ENCODE data around the gene TSNAX. TPM values are rescaled to one million over a fixed set of nuclear protein-coding genes. Genes with fewer than 3 reads are reported as not detected.

Gene TSNAX
- total and polyA plus RNA-seq, 4 donors, result 12.8 to 25.4 (median 19.6) TPM

DNA sequence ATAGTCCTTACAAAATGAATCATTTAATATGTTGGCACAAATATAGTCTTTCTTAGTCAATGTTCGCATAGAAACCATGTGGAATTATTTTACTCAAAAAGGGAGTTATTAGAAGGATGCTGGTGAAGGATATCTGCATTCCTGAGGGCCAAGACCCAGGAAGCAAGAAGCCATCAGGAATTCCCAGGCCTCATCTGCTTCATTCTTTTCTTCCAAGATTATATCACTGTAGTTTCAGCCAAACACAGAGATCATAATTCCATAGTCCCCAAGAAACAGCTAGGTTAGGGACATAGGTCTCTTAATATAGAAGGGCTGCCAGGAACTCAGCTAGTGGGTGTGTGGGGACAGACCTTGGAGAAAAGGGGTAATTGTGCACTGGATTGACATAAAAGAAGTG, 69.5 kb downstream of the TSNAX start:
- WGBS, result 97% methylated on average over 1 of the region's 1 CpG
- H3K27ac ChIP-seq (ENCODE audit: low read depth in 1 of 2, low read length in 2 of 2), result no peak overlapping the region
- H3K4me3 ChIP-seq (ENCODE audit: low read depth in 1 of 3, low read length in 3 of 3), result no peak overlapping the region
- H3K9me3 ChIP-seq (ENCODE audit: control insufficient read depth in 4 of 4, low read length in 3 of 4), result no peaks in the 10 kb centered on the region
- peaks cover 0 to 1% (median 0%) of the 10 kb centered on the region in 4 donors for H3K4me1 ChIP-seq (ENCODE audit: control insufficient read depth in 4 of 4, insufficient read depth in 4 of 4, low read length in 3 of 4)
- DNase-seq (ENCODE audit: low spot score), result no peak
- H3K27me3 ChIP-seq (ENCODE audit: control insufficient read depth in 4 of 4, insufficient read depth in 4 of 4, low read length in 3 of 4), result no peaks in the 10 kb centered on the region
- H3K36me3 ChIP-seq (ENCODE audit: control insufficient read depth in 4 of 4, insufficient read depth in 3 of 4, low read depth in 1 of 4, low read length in 3 of 4), result no peaks in the 10 kb centered on the region
- no peak overlapping the region for H3K9ac ChIP-seq (ENCODE audit: low read depth in 1 of 2, low read length in 2 of 2)
- TF ChIP-seq JUND (IDR thresholded peaks at IDR 0.05) (no peak), RXRA (IDR thresholded peaks at IDR 0.05) (no peak), FOXA2 (IDR thresholded peaks at IDR 0.05) (no peak), SP1 (IDR thresholded peaks at IDR 0.05) (no peak), RAD21 (IDR thresholded peaks at IDR 0.05) (no peak), FOXA1 (IDR thresholded peaks at IDR 0.05) (no peak), REST (IDR thresholded peaks at IDR 0.05) (no peak), EGR1 (IDR thresholded peaks at IDR 0.05; ENCODE audit: low read depth in 2 of 2) (no peak), GABPA (IDR thresholded peaks at IDR 0.05 in 1 of 2, conservative IDR thresholded peaks at IDR 0.05 in 1 of 2) (no peak), HNF4A (conservative IDR thresholded peaks at IDR 0.05) (no peak), TAF1 (conservative IDR thresholded peaks at IDR 0.05) (no peak), ATF3 (IDR thresholded peaks at IDR 0.05) (no peak)
- TF ChIP-seq, protein P1, sequence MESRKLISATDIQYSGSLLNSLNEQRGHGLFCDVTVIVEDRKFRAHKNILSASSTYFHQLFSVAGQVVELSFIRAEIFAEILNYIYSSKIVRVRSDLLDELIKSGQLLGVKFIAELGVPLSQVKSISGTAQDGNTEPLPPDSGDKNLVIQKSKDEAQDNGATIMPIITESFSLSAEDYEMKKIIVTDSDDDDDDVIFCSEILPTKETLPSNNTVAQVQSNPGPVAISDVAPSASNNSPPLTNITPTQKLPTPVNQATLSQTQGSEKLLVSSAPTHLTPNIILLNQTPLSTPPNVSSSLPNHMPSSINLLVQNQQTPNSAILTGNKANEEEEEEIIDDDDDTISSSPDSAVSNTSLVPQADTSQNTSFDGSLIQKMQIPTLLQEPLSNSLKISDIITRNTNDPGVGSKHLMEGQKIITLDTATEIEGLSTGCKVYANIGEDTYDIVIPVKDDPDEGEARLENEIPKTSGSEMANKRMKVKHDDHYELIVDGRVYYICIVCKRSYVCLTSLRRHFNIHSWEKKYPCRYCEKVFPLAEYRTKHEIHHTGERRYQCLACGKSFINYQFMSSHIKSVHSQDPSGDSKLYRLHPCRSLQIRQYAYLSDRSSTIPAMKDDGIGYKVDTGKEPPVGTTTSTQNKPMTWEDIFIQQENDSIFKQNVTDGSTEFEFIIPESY (IDR thresholded peaks at IDR 0.05), result no peak
- TF ChIP-seq, protein P2, sequence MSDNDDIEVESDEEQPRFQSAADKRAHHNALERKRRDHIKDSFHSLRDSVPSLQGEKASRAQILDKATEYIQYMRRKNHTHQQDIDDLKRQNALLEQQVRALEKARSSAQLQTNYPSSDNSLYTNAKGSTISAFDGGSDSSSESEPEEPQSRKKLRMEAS (IDR thresholded peaks at IDR 0.05), result no peak
- TF ChIP-seq, protein P3, sequence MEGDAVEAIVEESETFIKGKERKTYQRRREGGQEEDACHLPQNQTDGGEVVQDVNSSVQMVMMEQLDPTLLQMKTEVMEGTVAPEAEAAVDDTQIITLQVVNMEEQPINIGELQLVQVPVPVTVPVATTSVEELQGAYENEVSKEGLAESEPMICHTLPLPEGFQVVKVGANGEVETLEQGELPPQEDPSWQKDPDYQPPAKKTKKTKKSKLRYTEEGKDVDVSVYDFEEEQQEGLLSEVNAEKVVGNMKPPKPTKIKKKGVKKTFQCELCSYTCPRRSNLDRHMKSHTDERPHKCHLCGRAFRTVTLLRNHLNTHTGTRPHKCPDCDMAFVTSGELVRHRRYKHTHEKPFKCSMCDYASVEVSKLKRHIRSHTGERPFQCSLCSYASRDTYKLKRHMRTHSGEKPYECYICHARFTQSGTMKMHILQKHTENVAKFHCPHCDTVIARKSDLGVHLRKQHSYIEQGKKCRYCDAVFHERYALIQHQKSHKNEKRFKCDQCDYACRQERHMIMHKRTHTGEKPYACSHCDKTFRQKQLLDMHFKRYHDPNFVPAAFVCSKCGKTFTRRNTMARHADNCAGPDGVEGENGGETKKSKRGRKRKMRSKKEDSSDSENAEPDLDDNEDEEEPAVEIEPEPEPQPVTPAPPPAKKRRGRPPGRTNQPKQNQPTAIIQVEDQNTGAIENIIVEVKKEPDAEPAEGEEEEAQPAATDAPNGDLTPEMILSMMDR (IDR thresholded peaks at IDR 0.05; ENCODE audit: low read depth, low read length, missing input control), result no peak

- 62% methylated on average over 7 of the region's 7 CpGs for WGBS
- no peaks in the 10 kb centered on the region for H3K27me3 ChIP-seq (ENCODE audit: control insufficient read depth in 4 of 4, insufficient read depth in 4 of 4, low read length in 3 of 4)
Observed at GRCh38 chr1:231600458-231600976, 72.0 kb downstream of the TSNAX start.

More at GRCh38 chr1:231600458-231600976, 72.0 kb downstream of the TSNAX start:
- DNase-seq (ENCODE audit: low spot score), result no peak
- TF ChIP-seq REST (IDR thresholded peaks at IDR 0.05) (no peak), HNF4A (conservative IDR thresholded peaks at IDR 0.05) (no peak), GABPA (IDR thresholded peaks at IDR 0.05 in 1 of 2, conservative IDR thresholded peaks at IDR 0.05 in 1 of 2) (no peak), EGR1 (IDR thresholded peaks at IDR 0.05; ENCODE audit: low read depth in 2 of 2) (no peak), FOXA1 (IDR thresholded peaks at IDR 0.05) (no peak), FOXA2 (IDR thresholded peaks at IDR 0.05) (no peak), JUND (IDR thresholded peaks at IDR 0.05) (no peak), HNF4G (IDR thresholded peaks at IDR 0.05) (no peak)
- TF ChIP-seq, protein P1 (IDR thresholded peaks at IDR 0.05), result no peak
- Histone ChIP-seq H3K27ac (ENCODE audit: low read depth in 1 of 2, low read length in 2 of 2) (peak overlapping the region; percentile 2 to 35), H3K4me3 (ENCODE audit: low read depth in 1 of 3, low read length in 3 of 3) (no peak overlapping the region), H3K36me3 (ENCODE audit: control insufficient read depth in 4 of 4, insufficient read depth in 3 of 4, low read depth in 1 of 4, low read length in 3 of 4) (no peaks in the 10 kb centered on the region), H3K4me1 (ENCODE audit: control insufficient read depth in 4 of 4, insufficient read depth in 4 of 4, low read length in 3 of 4) (peaks cover 0 to 5% (median under 1%) of the 10 kb centered on the region in 4 donors), H3K9me3 (ENCODE audit: control insufficient read depth in 4 of 4, low read length in 3 of 4) (no peaks in the 10 kb centered on the region), H3K9ac (ENCODE audit: low read depth in 1 of 2, low read length in 2 of 2) (no peak overlapping the region)

All from liver (tissue), 9 donors.